HCT116 (cell line): Measurements from ENCODE around the gene FCHO1.

Experiments used
- ATF3 ChIP-seq: IDR thresholded peaks from 2 replicates; pipeline ENCODE4 v1.6.1; 2012
- CEBPB ChIP-seq: IDR thresholded peaks from 2 replicates; pipeline ENCODE4 v1.6.1; 2012; ENCODE audit warnings: low read depth
- CTCF ChIP-seq, 3 experiments: fragments of 200-600 bp in 1 of 3; sonication (generic) in 1 of 3; IDR thresholded peaks in 2 of 3; conservative IDR thresholded peaks in 1 of 3; 2 replicates each; pipeline ENCODE4 v1.5.1; 2012 to 2017; ENCODE audit warnings: low read depth in 2 of 3, low read length in 2 of 3, antibody characterized with exemption in 1 of 3, borderline replicate concordance in 1 of 3, control low read depth in 1 of 3, mild to moderate bottlenecking in 1 of 3, mixed read lengths in 1 of 3, mixed run types in 1 of 3, moderate library complexity in 1 of 3; ENCODE audit not compliant: insufficient read depth in 1 of 3
- EZH2 ChIP-seq: fragments of 200-600 bp; sonication (generic); IDR thresholded peaks from 2 replicates; pipeline ENCODE4 v1.6.1; 2017; ENCODE audit warnings: antibody characterized with exemption, mixed run types
- EZH2phosphoT487 ChIP-seq: fragments of 200-600 bp; IDR thresholded peaks from 2 replicates; pipeline ENCODE4 v1.6.1; 2018; ENCODE audit warnings: antibody characterized with exemption, borderline replicate concordance
- MAX ChIP-seq: IDR thresholded peaks from 2 replicates; pipeline ENCODE4 v1.6.1; 2012
- POLR2A ChIP-seq: IDR thresholded peaks from 2 replicates; pipeline ENCODE4 v1.7.0; 2011; ENCODE audit warnings: borderline replicate concordance; ENCODE audit not compliant: insufficient read depth, insufficient read length; ENCODE audit errors: extremely low read depth
- POLR2AphosphoS5 ChIP-seq: IDR thresholded peaks from 2 replicates; pipeline ENCODE4 v1.6.1; 2011; ENCODE audit warnings: mild to moderate bottlenecking, low read depth, low read length, moderate library complexity
- RAD21 ChIP-seq: IDR thresholded peaks from 2 replicates; pipeline ENCODE4 v1.6.1; 2012; ENCODE audit warnings: low read depth, mild to moderate bottlenecking
- REST ChIP-seq: IDR thresholded peaks from 2 replicates; pipeline ENCODE4 v1.6.1; 2012; ENCODE audit warnings: low read depth
- SIN3A ChIP-seq: IDR thresholded peaks from 2 replicates; pipeline ENCODE4 v1.6.1; 2012; ENCODE audit warnings: low read depth
- TCF7L2 ChIP-seq: IDR thresholded peaks from 2 replicates; pipeline ENCODE4 v1.7.0; 2011; ENCODE audit warnings: borderline replicate concordance, inconsistent platforms; ENCODE audit not compliant: insufficient read depth, insufficient read length; ENCODE audit errors: extremely low read depth
- ZBTB33 ChIP-seq: IDR thresholded peaks from 2 replicates; pipeline ENCODE4 v1.6.1; 2011; ENCODE audit warnings: mild to moderate bottlenecking, low read length, moderate library complexity; ENCODE audit not compliant: insufficient replicate concordance; ENCODE audit errors: extremely low read depth

- TF ChIP-seq ZBTB33 (no peak), CTCF (IDR thresholded peaks at IDR 0.05 in 2 of 3, conservative IDR thresholded peaks at IDR 0.05 in 1 of 3; ENCODE audit: borderline replicate concordance in 1 of 3, insufficient read depth in 1 of 3, low read depth in 2 of 3, low read length in 2 of 3) (no peak), MAX (no peak), POLR2AphosphoS5 (no peak), POLR2A (no peak), REST (no peak), EZH2 (no peak), SIN3A (no peak), CEBPB (no peak), RAD21 (no peak), ATF3 (no peak), TCF7L2 (no peak), EZH2phosphoT487 (no peak)
Measured at GRCh38 chr19:17720440-17720839, 30.8 kb upstream of the FCHO1 start.
